ENCODE results near the gene CST3. TPM values are rescaled to one million over a fixed set of nuclear protein-coding genes. Genes with fewer than 3 reads are reported as not detected.

The CST3 gene
- total RNA-seq, 1 donor from 2014 or later, result 1,106 TPM

- intact Hi-C loops (cut with DNase I), result no loop called here
- H3K27ac ChIP-seq, result no peak overlapping the region
- DNase-seq (ENCODE audit: extremely low spot score in 2 of 2), result no peak
- TF ChIP-seq POLR2A (IDR thresholded peaks at IDR 0.05) (no peak), POLR2AphosphoS5 (IDR thresholded peaks at IDR 0.05; ENCODE audit: insufficient read depth in 1 of 2, low read depth in 1 of 2) (no peak), CTCF (IDR thresholded peaks at IDR 0.05) (no peak)
- H3K27me3 ChIP-seq, result no peaks in the 10 kb centered on the region
- H3K4me1 ChIP-seq, result peaks cover 15% of the 10 kb centered on the region
- no peak overlapping the region for H3K4me3 ChIP-seq
- no peaks in the 10 kb centered on the region for H3K9me3 ChIP-seq
- no peaks in the 10 kb centered on the region for H3K36me3 ChIP-seq
Observed at GRCh38 chr20:23644164-23644563, 6.4 kb upstream of the CST3 start.

- Histone ChIP-seq H3K27me3 (no peaks in the 10 kb centered on the region), H3K36me3 (no peaks in the 10 kb centered on the region)
Observed at GRCh38 chr20:23643659-23644058, 5.9 kb upstream of the CST3 start.

GRCh38 chr20:23641936-23642751 is 4.4 kb upstream of the CST3 start:
- TF ChIP-seq POLR2AphosphoS5 (IDR thresholded peaks at IDR 0.05; ENCODE audit: insufficient read depth in 1 of 2, low read depth in 1 of 2) (peak in 1 of 2 donors; percentile 30), POLR2A (IDR thresholded peaks at IDR 0.05) (no peak), CTCF (IDR thresholded peaks at IDR 0.05) (no peak)
- Histone ChIP-seq H3K27me3 (no peaks in the 10 kb centered on the region), H3K4me3 (no peak overlapping the region), H3K27ac (peak overlapping the region; percentile 33), H3K9me3 (no peaks in the 10 kb centered on the region), H3K4me1 (peaks cover 15% of the 10 kb centered on the region), H3K36me3 (no peaks in the 10 kb centered on the region)
- DNase-seq (ENCODE audit: extremely low spot score in 2 of 2), result peak in 1 of 2 donors; percentile 86
- intact Hi-C loops (cut with DNase I), result no loop called here

More at GRCh38 chr20:23643659-23644058, 5.9 kb upstream of the CST3 start:
- Histone ChIP-seq H3K27ac (no peak overlapping the region), H3K4me1 (peaks cover 15% of the 10 kb centered on the region), H3K4me3 (no peak overlapping the region), H3K9me3 (no peaks in the 10 kb centered on the region)
- intact Hi-C loops (cut with DNase I), result no loop called here
- TF ChIP-seq CTCF (IDR thresholded peaks at IDR 0.05) (no peak), POLR2AphosphoS5 (IDR thresholded peaks at IDR 0.05; ENCODE audit: insufficient read depth in 1 of 2, low read depth in 1 of 2) (no peak), POLR2A (IDR thresholded peaks at IDR 0.05) (no peak)
- no peak for DNase-seq (ENCODE audit: extremely low spot score in 2 of 2)

GRCh38 chr20:23640671-23641667 is 3.2 kb upstream of the CST3 start:
- TF ChIP-seq POLR2A (IDR thresholded peaks at IDR 0.05), result no peak
- no peak for TF ChIP-seq POLR2AphosphoS5 (IDR thresholded peaks at IDR 0.05; ENCODE audit: insufficient read depth in 1 of 2, low read depth in 1 of 2)
- TF ChIP-seq CTCF (IDR thresholded peaks at IDR 0.05), result no peak
- H3K4me1 ChIP-seq, result peaks cover 25% of the 10 kb centered on the region
- no peak for DNase-seq (ENCODE audit: extremely low spot score in 2 of 2)
- H3K27ac ChIP-seq, result peak overlapping the region; percentile 33
- no peaks in the 10 kb centered on the region for H3K27me3 ChIP-seq
- no peaks in the 10 kb centered on the region for H3K9me3 ChIP-seq
- H3K36me3 ChIP-seq, result no peaks in the 10 kb centered on the region
- H3K4me3 ChIP-seq, result no peak overlapping the region
- intact Hi-C loops (cut with DNase I), result no loop called here

Measured in vagina (tissue), 2 donors.